Uterus (tissue), 2 donors: ENCODE measurements around the gene PRSS16.

Experiments used
- CTCF ChIP-seq, 4 experiments: fragments of 200-600 bp in 2 of 4; fragments of 450-650 bp in 2 of 4; sonication (generic) in 2 of 4; IDR thresholded peaks; one replicate each; pipeline ENCODE4 v1.5.1; 2016 to 2019; ENCODE audit warnings: antibody characterized with exemption in 4 of 4, mild to moderate bottlenecking in 2 of 4, moderate library complexity in 1 of 4
- POLR2A ChIP-seq, 2 donors: fragments of 450-650 bp; IDR thresholded peaks; one replicate each; pipeline ENCODE4 v1.6.1; 2016; ENCODE audit warnings: antibody characterized with exemption in 2 of 2, mild to moderate bottlenecking in 1 of 2, moderate library complexity in 1 of 2

- no peak for TF ChIP-seq CTCF (IDR thresholded peaks at IDR 0.05)
- TF ChIP-seq POLR2A (IDR thresholded peaks at IDR 0.05) = no peak
Observed at GRCh38 chr6:27237089-27237803, 10.3 kb upstream of the PRSS16 start.
